IPS-18c (cell line): ENCODE data around the gene ST6GALNAC5.

Experiments used
- H3K4me3 ChIP-seq: 2 replicates; pipeline ENCODE4 v1.7.0; 2013; ENCODE audit warnings: low read depth, mild to moderate bottlenecking, low read length, moderate library complexity; ENCODE audit not compliant: insufficient read depth
- H3K9me3 ChIP-seq: one replicate; pipeline ENCODE4 v1.6.1; 2013; ENCODE audit warnings: mild to moderate bottlenecking, low read length, moderate library complexity; ENCODE audit not compliant: control insufficient read depth, insufficient read depth

Gene ST6GALNAC5

GRCh38 chr1:77018761-77019160 lies 151.5 kb downstream of the ST6GALNAC5 start:
- no peaks in the 10 kb centered on the region for H3K9me3 ChIP-seq

DNA sequence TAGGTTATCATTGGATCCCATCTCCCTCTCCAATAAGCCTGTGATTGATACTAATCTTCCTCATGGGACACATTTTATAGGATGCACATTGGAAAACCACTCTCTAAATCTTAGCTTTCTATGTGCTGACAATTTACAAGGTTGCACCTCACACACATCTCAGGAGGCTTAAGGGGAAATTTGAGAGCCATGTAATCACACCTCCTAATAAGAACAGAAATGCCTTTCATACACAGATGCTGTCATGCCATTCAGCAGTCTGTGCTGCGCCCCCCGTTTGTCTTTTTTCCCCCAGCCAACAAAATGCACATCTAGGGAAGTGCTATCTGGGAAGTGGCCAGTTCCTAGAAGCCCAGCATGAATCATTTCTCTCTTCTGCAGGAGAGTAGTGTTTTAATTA lies 154.5 kb downstream of the ST6GALNAC5 start:
- H3K4me3 ChIP-seq: no peak overlapping the region
- no peaks in the 10 kb centered on the region for H3K9me3 ChIP-seq

More at GRCh38 chr1:77018761-77019160, 151.5 kb downstream of the ST6GALNAC5 start:
- no peak overlapping the region for H3K4me3 ChIP-seq

DNA sequence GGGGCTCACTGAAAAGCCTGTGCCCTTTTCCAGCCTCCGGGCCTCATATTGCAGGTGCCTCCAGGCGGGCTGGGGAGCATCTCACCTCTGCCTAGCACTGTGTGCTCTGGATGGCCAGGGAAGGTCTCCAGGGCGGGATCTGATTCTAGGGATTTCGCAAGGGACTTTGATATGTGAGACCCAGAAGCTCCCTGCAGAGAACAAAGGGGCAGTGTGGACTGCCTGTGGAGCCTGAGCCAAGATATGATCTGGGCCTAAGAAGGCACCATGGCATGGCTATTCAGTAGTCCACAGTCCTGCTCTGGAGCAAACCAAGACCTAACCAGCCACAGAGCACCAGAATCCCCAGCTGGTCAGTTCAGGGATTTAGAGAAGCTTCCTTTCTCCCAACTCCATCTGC lies 157.2 kb downstream of the ST6GALNAC5 start:
- H3K9me3 ChIP-seq: no peaks in the 10 kb centered on the region
- H3K4me3 ChIP-seq: no peak overlapping the region

DNA sequence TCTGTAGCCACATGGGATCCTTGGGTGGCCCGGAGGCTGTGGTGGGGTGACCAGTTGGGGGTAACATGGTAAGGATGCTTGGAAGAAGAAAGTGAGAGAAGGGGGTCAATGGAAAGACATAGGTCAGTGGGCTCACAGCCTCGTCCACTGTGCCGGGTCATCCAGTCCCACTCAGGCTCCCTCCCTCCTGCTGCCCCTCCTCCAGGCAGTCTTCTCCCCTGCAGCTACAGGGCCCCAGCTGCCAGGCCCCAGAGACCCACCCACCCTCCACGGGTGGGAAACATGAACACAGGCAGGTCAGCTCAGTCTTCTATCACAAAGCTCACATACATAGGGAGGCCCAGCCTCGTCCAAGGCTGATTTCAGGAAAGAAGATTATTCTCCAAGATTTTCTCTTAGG lies 158.3 kb downstream of the ST6GALNAC5 start:
- no peak overlapping the region for H3K4me3 ChIP-seq

GRCh38 chr1:77026135-77026534 lies 158.9 kb downstream of the ST6GALNAC5 start:
- H3K9me3 ChIP-seq: no peaks in the 10 kb centered on the region
- H3K4me3 ChIP-seq: no peak overlapping the region

More for the DNA sequence above, 158.3 kb downstream of the ST6GALNAC5 start:
- no peaks in the 10 kb centered on the region for H3K9me3 ChIP-seq

GRCh38 chr1:77026640-77027039 lies 159.4 kb downstream of the ST6GALNAC5 start:
- Histone ChIP-seq H3K9me3 (no peaks in the 10 kb centered on the region), H3K4me3 (no peak overlapping the region)

- Histone ChIP-seq H3K9me3 (no peaks in the 10 kb centered on the region), H3K4me3 (no peak overlapping the region)
These were observed 160.6 kb downstream of the ST6GALNAC5 start for GRCh38 chr1:77027847-77028246.

DNA sequence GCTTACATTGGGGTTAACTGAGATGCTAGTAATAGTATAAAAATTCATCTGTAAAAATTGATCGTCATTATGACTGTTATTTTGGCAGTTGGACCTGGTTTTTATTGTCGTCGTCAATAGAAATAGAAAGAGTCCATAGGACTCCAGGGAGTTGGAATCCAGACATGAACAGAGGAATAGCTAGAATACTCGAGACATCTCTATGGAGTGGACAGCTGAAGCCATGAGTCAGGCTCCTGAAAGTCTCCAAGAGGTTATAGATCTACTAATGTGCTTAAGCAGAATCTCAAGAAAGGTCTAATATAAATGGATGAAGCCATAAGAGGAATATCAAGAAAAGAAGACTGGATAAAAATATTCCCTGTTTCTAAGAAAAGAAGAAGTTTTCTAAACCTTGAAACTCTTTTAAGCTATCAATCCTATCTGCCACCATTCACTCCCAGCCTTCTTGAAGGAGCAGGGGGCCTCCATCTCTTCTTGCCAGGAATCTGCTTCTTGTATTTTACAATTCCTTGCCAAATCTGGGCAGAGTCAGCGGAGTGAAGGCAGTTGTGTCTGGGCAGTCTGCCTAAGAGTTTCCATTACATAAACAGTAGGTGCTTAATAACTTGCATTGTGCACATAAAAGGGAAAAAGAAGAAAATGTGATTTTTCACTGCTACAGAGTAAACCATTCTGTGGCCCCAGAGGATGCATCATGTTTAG lies 163.3 kb downstream of the ST6GALNAC5 start:
- Histone ChIP-seq H3K4me3 (no peak overlapping the region), H3K9me3 (no peaks in the 10 kb centered on the region)

- Histone ChIP-seq H3K4me3 (no peak overlapping the region), H3K9me3 (no peaks in the 10 kb centered on the region)
These were observed 163.9 kb downstream of the ST6GALNAC5 start for GRCh38 chr1:77031106-77031662.

DNA sequence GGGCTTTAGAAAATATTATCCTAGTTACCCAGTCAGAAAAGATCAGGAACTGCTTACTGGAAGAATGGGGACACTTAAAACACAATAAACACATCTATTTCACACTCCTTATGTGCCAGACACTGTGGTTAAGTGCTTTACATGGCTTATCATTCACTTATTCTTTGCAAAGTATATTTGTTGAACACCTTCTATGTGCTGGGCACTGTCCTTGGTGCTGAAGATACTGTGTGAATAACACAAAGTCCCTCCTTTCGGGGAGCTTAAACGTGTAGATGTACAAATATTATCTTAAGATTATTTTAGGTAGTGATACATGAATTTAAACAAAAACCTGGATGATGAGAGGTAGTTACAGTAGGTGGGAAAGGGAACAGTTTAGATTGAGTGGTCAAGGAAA lies 169.3 kb downstream of the ST6GALNAC5 start:
- no peak overlapping the region for H3K4me3 ChIP-seq

GRCh38 chr1:77037038-77037437 lies 169.8 kb downstream of the ST6GALNAC5 start:
- Histone ChIP-seq H3K4me3 (no peak overlapping the region), H3K9me3 (no peaks in the 10 kb centered on the region)

More for the DNA sequence above, 169.3 kb downstream of the ST6GALNAC5 start:
- H3K9me3 ChIP-seq: no peaks in the 10 kb centered on the region

DNA sequence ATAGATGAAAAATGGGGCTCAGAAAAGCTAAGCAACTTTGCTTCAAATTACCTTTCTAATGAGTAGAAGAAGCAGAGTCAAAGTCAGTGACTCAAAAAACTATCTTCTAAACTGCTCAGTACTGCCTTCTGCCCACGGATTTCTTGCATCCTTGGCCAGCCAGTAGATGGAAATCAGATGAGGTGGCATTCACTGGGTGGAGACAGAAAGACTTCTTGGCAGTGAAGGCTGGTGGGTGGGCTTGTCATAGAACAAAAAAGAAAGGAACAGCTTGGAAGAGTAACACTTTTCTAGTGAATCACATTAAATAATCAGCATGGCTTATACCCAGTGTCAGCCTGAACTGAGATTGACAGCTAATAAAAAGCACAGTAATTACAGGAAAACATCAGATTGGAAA lies 170.7 kb downstream of the ST6GALNAC5 start:
- H3K4me3 ChIP-seq: no peak overlapping the region

DNA sequence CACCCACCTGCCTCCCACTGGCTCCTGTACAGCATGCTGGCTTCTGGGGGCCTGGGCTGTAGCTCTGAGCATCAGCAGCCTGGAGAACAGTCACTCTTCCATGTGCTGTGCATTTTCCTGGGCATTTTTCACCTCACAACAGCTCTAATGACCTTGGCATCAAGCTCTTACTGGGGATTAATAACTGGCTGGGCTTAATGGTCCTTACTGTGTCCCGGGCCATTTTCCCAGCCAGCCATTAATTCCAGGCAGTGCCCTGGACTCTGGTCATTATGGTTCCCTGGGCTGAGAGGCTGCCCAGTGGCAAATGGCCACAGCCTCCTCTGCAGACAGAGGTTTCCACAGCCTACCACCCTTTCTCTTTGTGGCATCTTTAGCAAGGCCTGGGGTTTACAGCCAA lies 171.8 kb downstream of the ST6GALNAC5 start:
- H3K9me3 ChIP-seq: no peaks in the 10 kb centered on the region
- H3K4me3 ChIP-seq: no peak overlapping the region

More for the DNA sequence above, 170.7 kb downstream of the ST6GALNAC5 start:
- H3K9me3 ChIP-seq: no peaks in the 10 kb centered on the region

DNA sequence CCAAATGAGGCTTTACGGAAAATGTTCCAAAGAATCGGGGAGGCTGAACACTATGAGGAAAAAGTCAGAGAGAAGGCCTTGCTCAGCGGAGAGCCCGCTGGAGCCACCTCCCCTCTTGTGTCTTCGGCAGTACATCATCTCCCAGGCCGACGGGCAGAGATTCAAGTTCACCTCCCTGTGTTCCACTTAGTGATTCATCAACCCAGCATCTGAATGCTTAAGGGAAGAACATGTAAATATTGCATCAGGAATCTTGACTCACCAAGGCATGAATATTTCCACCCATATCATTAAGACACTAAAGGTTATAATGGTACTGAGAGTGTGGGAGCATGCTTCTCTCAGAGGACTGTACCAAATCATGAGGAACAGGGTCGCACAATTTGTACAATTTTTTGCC lies 172.5 kb downstream of the ST6GALNAC5 start:
- Histone ChIP-seq H3K9me3 (no peaks in the 10 kb centered on the region), H3K4me3 (no peak overlapping the region)

DNA sequence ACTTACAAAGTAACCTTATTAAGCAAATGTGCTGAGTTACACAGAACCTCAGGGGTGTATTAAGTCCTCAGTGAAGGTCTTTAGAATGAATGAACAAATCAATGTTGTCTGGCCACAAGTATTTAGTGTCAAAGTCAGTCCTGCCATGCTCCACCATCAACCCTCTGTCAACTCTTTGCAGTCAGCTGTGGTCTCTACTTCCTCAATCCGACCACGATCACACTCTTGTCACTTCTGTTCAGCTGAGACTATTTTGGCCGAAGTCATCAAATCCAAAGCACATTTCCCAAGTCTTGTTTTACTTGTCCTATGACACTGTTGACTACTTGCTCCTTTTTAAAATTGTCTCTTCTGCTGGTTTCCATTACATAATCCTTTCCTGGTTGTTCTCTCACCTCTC lies 173.5 kb downstream of the ST6GALNAC5 start:
- Histone ChIP-seq H3K9me3 (no peaks in the 10 kb centered on the region), H3K4me3 (no peak overlapping the region)

DNA sequence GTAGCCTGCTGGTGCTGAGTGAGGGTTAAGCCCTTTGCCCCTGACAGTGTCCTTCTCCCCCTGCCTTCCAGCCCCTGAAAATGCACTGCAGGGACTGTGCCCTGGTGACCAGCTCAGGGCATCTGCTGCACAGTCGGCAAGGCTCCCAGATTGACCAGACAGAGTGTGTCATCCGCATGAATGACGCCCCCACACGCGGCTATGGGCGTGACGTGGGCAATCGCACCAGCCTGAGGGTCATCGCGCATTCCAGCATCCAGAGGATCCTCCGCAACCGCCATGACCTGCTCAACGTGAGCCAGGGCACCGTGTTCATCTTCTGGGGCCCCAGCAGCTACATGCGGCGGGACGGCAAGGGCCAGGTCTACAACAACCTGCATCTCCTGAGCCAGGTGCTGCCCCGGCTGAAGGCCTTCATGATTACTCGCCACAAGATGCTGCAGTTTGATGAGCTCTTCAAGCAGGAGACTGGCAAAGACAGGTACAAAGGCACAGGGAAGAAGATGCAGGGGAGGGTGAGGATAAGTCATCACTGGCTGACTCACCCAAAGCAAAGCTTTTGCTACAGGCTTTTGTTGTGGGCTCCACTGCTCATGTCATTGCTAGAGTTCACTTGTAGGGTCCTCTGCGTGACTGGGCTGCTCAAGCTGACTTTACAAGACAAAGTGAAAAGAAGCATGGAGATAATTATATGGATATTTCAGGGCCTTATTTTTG lies 177.0 kb downstream of the ST6GALNAC5 start:
- Histone ChIP-seq H3K9me3 (no peaks in the 10 kb centered on the region), H3K4me3 (no peak overlapping the region)

GRCh38 chr1:77047575-77047974 lies 180.3 kb downstream of the ST6GALNAC5 start:
- H3K9me3 ChIP-seq: no peaks in the 10 kb centered on the region
- H3K4me3 ChIP-seq: no peak overlapping the region

DNA sequence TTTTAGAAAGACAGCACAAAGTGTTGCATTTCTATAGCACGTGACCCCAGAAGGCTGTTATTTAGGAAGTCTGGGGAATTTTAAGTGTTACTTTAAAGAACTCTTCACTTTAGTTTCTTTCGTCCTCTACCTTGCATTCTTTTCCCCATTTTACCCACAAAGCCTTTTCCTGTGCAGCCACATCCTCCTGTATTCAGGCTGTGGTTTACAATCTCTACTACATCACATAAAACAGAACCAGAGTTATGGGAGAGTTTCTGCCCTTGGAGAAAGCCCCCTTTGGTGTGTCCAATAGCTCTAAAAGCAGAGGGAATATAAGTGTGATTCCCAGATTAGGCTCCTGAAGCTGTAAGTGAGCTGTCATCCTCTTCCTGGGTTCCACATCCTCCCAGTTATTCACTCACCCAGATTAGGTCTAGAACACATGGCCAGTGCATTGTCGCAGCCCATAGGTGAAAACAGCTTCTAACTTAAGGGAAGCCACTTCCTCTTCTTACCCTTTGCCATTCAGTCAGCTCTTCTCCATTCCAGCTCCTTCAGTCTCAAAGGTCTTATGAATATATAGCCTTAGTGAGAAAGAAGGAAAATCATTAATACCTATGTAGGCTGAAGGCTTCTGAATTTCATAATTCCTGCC lies 180.8 kb downstream of the ST6GALNAC5 start:
- Histone ChIP-seq H3K9me3 (no peaks in the 10 kb centered on the region), H3K4me3 (no peak overlapping the region)
